SK-N-MC (cell line): ENCODE measurements around the gene KCNK1.

Experiments
- DNase-seq: peaks from one replicate; pipeline ENCODE4 v3.0.0-alpha.2; 2011; ENCODE audit warnings: low read depth, low spot score
- H3K27ac ChIP-seq: fragments of 200-600 bp; sonication (generic); 2 replicates; pipeline ENCODE4 v1.5.1; 2016; ENCODE audit warnings: mixed run types
- H3K36me3 ChIP-seq: fragments of 200-600 bp; sonication (generic); 2 replicates; pipeline ENCODE4 v1.6.1; 2017; ENCODE audit warnings: antibody characterized with exemption, low read length, mixed read lengths; ENCODE audit not compliant: insufficient read depth
- H3K4me3 ChIP-seq: fragments of 200-600 bp; sonication (generic); 2 replicates; pipeline ENCODE4 v1.5.1; 2016
- H3K9ac ChIP-seq: fragments of 200-600 bp; sonication (generic); 2 replicates; pipeline ENCODE4 v1.8.0; 2017; ENCODE audit warnings: mixed run types, mixed read lengths; ENCODE audit not compliant: insufficient read length
- H3K9me3 ChIP-seq: fragments of 200-600 bp; sonication (generic); 2 replicates; pipeline ENCODE4 v1.6.1; 2017; ENCODE audit warnings: low read depth, mild to moderate bottlenecking, antibody characterized with exemption, low read length, moderate library complexity, mixed read lengths
- EZH2 ChIP-seq: fragments of 200-600 bp; sonication (generic); IDR thresholded peaks from one replicate; pipeline ENCODE4 v1.6.1; 2017; ENCODE audit warnings: antibody characterized with exemption
- FOXP2 ChIP-seq: optimal IDR thresholded peaks from 2 replicates; pipeline ENCODE3; 2011; ENCODE audit warnings: mild to moderate bottlenecking, moderate library complexity; ENCODE audit not compliant: insufficient read depth; ENCODE audit errors: extremely low read length, control extremely low read depth
- POLR2AphosphoS5 ChIP-seq: IDR thresholded peaks from 2 replicates; pipeline ENCODE4 v1.6.1; 2012; ENCODE audit warnings: mild to moderate bottlenecking, low read depth, low read length, borderline replicate concordance

The KCNK1 gene

DNA sequence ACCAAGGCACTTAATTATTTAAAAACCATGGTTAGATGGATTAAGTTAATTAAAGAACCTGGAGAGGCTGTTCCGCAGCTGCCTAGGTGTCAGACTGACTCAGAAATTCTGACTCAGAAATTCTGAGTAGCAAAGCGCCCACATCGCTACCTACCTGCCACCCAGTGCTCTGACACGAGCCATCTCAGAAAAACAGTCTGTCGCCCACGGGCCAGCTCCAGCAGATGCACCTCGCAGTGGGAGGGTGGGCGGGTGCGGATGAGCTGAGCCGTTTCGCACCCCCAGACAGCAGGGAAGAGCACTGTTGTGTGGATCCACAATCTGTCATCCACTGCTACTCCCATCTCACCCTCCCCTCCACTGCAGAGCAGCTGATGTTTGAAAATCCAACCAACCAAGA is 13.5 kb downstream of the KCNK1 start:
- TF ChIP-seq FOXP2, result no peak
- TF ChIP-seq POLR2AphosphoS5, result no peak
- TF ChIP-seq EZH2, result no peak
- Histone ChIP-seq H3K9ac (no peak overlapping the region), H3K4me3 (no peak overlapping the region), H3K36me3 (no peaks in the 10 kb centered on the region), H3K9me3 (no peaks in the 10 kb centered on the region), H3K27ac (no peak overlapping the region)
- no peak for DNase-seq

DNA sequence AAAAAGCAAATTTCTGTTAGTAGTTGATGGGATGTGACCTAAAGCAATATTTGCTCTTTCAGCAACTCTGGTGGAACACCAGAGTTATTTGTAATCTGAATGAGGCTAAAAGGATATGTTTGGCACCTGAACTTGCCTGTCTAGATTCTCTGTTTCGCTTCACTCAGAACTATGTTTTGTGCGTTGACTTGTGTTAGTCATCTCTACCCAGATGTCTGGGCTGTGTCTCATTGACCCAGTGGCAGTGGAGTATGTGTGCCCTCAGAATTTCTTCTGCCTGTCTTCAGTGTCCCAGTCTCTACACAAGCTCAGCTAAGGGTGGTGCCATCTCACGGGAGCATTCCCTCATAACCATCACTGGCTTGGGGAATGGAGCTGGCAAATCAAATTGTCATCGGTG is 13.9 kb downstream of the KCNK1 start:
- Histone ChIP-seq H3K27ac (no peak overlapping the region), H3K9me3 (no peaks in the 10 kb centered on the region), H3K36me3 (no peaks in the 10 kb centered on the region), H3K9ac (no peak overlapping the region), H3K4me3 (no peak overlapping the region)
- TF ChIP-seq EZH2 (no peak), FOXP2 (no peak), POLR2AphosphoS5 (no peak)
- DNase-seq, result no peak

DNA sequence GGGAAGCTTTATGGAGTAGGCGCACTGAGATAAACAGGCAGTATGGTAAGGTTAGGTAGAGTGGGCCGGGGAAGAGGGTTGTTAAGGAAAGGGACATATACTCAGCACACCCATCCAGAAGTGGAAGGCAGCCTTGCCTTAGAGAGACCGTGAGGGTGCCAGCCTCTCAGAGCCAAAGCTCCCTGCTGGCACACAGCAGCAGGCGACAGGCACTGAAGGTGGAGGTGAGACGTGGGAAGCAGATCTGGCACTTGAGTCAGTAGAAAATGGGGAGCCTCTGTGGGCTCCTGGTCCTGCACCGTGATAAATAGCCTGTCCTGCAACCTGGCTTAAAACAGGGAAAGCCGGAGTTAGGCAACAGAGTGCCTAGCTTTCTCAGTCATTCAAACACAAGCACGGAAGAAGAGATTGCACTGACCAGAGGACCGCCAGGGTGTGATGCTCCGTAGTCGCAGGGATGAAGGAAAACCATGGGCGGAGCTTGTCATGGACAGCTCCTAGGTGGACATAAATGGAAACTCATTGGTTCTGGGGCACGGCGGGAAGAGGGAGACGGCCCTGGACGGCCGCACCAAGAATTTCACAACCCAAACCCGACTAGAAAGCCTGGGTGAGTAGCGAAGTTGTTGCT is 15.5 kb downstream of the KCNK1 start:
- Histone ChIP-seq H3K4me3 (no peak overlapping the region), H3K27ac (no peak overlapping the region), H3K9ac (no peak overlapping the region), H3K9me3 (no peaks in the 10 kb centered on the region), H3K36me3 (no peaks in the 10 kb centered on the region)
- no peak for DNase-seq
- TF ChIP-seq POLR2AphosphoS5, result no peak
- TF ChIP-seq FOXP2, result no peak
- TF ChIP-seq EZH2, result no peak

DNA sequence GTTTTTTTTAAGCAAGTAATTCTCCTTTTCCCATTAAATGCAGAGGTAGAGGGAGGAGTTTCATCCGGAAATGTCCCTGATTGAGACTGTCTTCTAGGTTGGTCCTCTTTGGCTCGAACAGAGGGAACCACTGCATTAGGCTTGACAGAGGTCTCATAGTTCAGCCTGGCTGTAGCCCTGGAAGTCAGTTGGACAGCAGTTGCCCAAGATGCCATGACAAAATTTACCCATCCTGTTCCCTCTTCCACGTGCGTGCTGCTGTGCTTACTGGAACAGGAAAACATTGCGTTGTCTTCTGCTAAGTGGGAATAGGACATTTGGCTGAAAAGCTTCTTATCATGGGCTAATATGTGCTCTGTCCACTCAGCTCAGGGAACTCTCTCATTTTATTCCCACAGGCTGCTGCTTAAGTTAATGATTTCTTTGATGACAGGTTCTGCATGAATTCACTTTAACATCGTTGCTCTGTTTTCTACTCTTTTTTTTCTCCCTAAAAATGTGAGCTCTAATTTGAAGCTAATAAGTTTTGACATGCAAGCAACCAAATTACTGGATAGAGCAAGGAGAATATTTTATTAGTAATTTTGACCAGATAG is 18.0 kb downstream of the KCNK1 start:
- DNase-seq, result no peak
- Histone ChIP-seq H3K9me3 (no peaks in the 10 kb centered on the region), H3K9ac (no peak overlapping the region)

DNA sequence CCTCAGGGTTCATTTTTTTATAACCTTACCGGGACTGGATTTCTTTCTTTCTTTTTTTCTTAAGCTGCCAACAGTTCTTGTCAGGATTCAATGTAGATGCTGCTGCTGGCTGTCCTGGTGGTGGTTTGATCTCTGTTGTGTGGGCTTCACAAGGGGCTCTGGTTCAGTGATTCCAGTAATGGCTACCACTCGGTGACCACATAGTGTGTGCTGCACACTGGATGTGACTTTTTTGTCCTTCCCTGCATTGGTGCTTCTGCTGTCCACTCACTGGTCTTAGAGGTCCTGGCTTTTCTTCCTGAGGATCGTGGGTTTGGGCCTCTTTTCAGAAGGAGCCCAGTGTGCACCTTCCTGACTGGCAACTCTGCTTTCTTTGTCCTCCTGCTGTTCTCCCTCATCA is 18.5 kb downstream of the KCNK1 start:
- no peaks in the 10 kb centered on the region for H3K36me3 ChIP-seq
- H3K4me3 ChIP-seq, result no peak overlapping the region
- TF ChIP-seq POLR2AphosphoS5, result no peak
- no peak for TF ChIP-seq FOXP2
- no peak for TF ChIP-seq EZH2
- no peaks in the 10 kb centered on the region for H3K9me3 ChIP-seq
- no peak overlapping the region for H3K9ac ChIP-seq
- no peak for DNase-seq
- H3K27ac ChIP-seq, result no peak overlapping the region

More for the DNA sequence above, 18.0 kb downstream of the KCNK1 start:
- TF ChIP-seq POLR2AphosphoS5 (no peak), FOXP2 (no peak), EZH2 (no peak)
- Histone ChIP-seq H3K4me3 (no peak overlapping the region), H3K36me3 (no peaks in the 10 kb centered on the region), H3K27ac (no peak overlapping the region)

DNA sequence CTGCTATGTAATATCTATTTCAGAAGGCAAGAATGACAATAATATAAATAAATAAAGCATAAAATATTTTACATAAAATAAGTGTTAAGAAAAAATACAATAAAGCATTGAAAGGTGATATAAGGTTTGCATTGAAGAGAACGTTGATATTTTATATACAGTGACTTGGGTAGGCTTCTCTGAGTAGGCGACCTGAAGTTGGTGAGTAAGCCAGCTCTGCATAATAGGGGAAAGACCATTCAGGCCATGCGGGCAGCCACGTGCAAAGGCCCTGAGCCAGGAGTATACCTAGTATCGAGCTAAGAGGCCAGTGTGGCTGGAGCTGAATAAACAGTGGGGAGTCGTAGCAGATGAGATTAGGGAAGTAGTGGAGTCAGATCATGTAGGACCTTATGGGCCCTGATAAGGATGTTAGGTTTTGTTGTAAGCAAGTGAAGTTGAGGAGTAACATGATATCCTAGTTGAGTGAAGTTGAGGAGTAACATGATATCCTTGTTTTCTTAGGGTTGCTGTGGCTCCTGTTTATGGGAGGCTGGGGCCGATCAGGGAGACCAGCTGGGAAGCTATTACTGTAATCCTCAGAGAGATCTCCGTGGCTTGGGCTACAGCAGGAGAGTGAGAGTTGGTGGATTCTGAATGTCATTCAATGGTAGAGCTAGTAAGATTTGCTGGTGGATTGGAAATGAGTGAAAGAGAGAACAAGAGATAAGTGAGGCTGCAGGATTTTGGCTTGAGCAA is 22.0 kb downstream of the KCNK1 start:
- H3K27ac ChIP-seq, result no peak overlapping the region
- no peaks in the 10 kb centered on the region for H3K36me3 ChIP-seq
- DNase-seq, result no peak
- H3K4me3 ChIP-seq, result no peak overlapping the region
- no peak for TF ChIP-seq POLR2AphosphoS5
- no peak for TF ChIP-seq FOXP2
- TF ChIP-seq EZH2, result no peak
- H3K9me3 ChIP-seq, result no peaks in the 10 kb centered on the region
- no peak overlapping the region for H3K9ac ChIP-seq

DNA sequence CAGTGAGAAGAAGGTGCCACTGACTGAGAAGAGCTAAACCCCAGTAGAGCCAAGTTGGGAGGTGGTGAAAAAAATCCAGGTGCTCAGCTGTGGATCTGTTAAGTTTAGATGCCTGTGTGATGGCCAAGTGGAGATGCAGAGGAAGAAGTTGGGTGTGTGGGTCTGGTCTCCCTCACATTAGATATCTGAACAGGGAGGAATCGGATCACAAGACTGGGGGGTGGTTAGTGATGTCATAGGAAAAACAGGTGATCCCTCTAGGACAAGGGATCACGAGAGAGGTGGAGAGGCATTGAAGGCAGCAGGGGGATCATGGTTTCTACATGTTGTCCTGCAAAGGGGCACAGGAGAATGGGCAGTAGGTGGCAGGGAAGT is 22.6 kb downstream of the KCNK1 start:
- Histone ChIP-seq H3K27ac (no peak overlapping the region), H3K4me3 (no peak overlapping the region), H3K9me3 (no peaks in the 10 kb centered on the region), H3K36me3 (no peaks in the 10 kb centered on the region), H3K9ac (no peak overlapping the region)
- TF ChIP-seq POLR2AphosphoS5 (no peak), FOXP2 (no peak), EZH2 (no peak)
- no peak for DNase-seq

DNA sequence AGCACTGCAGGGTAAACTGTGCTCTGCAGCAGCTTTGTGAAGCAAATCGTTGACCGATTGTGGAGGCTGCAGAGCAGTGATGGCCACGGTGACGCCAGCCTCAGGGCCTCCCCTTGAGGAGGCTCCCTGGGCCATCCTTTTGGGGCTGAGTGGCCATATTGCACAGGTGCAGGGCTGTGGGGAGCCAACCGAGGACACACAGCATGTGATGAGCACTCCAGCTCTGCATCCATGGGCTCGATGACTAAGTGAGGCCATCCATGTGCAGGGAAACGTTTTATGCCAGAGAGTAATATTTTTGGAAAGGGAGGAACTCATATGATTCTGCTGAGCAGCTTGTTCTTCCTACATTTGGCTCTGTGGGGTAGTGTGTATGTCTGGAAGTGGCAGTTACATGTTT is 24.6 kb downstream of the KCNK1 start:
- Histone ChIP-seq H3K9ac (no peak overlapping the region), H3K4me3 (no peak overlapping the region), H3K9me3 (no peaks in the 10 kb centered on the region), H3K36me3 (no peaks in the 10 kb centered on the region), H3K27ac (no peak overlapping the region)
- TF ChIP-seq EZH2 (no peak), POLR2AphosphoS5 (no peak), FOXP2 (no peak)
- no peak for DNase-seq

DNA sequence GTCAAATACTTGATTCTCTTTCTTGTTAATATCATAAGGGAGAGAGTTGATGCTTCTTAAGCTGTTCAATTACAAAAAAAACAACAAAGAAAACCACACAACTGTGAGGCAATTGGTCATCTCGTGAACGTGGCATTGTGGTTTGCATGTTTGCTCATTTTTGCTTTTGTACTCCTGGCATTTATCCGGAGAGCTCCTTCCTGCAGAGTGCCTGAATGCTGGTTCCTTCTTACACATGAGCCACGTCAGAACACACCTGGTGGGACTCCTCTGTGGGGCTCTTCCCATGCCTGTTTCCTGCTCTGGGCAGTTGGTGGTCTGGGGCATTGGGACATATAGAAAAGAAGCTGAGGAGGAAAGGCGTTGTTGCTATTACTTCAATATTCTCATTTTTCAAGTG is 25.7 kb downstream of the KCNK1 start:
- DNase-seq, result no peak
- no peak for TF ChIP-seq EZH2
- TF ChIP-seq POLR2AphosphoS5, result no peak
- TF ChIP-seq FOXP2, result no peak
- no peaks in the 10 kb centered on the region for H3K9me3 ChIP-seq
- no peaks in the 10 kb centered on the region for H3K36me3 ChIP-seq
- H3K27ac ChIP-seq, result no peak overlapping the region
- H3K9ac ChIP-seq, result no peak overlapping the region
- H3K4me3 ChIP-seq, result no peak overlapping the region
